Activated CD4-positive, alpha-beta T cell treated with anti-CD3 and anti-CD28 coated beads, Interleukin-2, Interleukin-4, amounts not matched to agents 100 ng/mL and 50 ng/mL, durations not matched to agents 16 hours and 8 hours (primary cell): Measurements from ENCODE around the gene IGSF10.

Experiments
- DNase-seq: peaks from one replicate; pipeline ENCODE4 v3.0.0-alpha.2; 2020; ENCODE audit warnings: low spot score

The IGSF10 gene

GRCh38 chr3:151419806-151420205, 41.1 kb downstream of the IGSF10 start:
- no peak for DNase-seq

DNA sequence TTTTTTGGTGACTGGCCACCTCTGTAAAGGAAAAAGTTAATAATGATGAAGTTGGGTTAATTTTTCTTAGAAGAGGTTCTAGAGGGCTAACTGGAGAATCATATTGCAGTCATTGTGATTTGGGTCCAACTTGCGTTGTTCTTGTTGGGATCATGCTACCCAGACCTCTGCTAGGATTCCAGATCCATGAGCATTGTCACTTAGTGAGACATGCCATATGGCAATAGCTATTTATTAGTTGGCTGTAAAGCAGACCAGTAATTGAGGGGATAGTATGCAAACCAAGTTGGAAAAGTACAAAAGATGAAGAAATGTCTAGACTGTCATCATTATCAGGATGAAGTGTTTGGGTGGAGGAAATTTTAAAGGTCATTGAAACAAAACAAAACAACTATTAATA, 45.6 kb downstream of the IGSF10 start:
- no peak for DNase-seq

DNA sequence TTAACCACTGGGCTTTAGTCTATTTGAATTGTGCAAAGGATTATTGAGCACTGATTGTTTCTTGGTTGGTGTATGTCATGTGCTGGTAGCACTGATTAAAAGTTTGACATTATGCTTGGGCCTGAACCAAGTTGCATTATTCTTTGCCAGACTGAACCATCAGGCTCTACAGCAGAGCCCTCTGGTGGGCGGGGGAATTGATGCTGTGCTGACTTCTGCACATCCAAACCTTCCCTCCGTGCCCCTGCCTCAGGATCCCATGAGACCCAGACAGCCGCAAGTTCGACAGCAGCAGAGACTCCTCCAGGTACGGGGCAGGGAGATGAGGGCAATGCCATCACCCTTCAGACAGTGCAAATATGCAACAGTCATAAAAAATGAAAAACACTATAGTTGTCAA, 47.9 kb downstream of the IGSF10 start:
- no peak for DNase-seq
